Measurements from ENCODE around the gene MSGN1.
A peak's percentile ranks its signal among the peaks of the same experiment; 100 is the strongest.

MSGN1 gene

GRCh38 chr2:17792515-17792914, 23.7 kb upstream of the MSGN1 start:
- no peak for DNase-seq
- peaks cover 7% of the 10 kb centered on the region for H3K27me3 Mint-ChIP-seq (ENCODE audit: low read depth, poor library complexity)
- no peaks in the 10 kb centered on the region for H3K36me3 Mint-ChIP-seq (ENCODE audit: low read depth)
- no peak for TF ChIP-seq CTCF (IDR thresholded peaks at IDR 0.05)
- H3K4me1 Mint-ChIP-seq: peaks cover 76% of the 10 kb centered on the region
- H3K27ac Mint-ChIP-seq: peak overlapping the region; percentile 90
- no peak overlapping the region for H3K4me3 Mint-ChIP-seq
- no peaks in the 10 kb centered on the region for H3K9me3 Mint-ChIP-seq

GRCh38 chr2:17793296-17793695, 23.0 kb upstream of the MSGN1 start:
- peak overlapping the region; percentile 64 for H3K27ac Mint-ChIP-seq
- H3K4me1 Mint-ChIP-seq: peaks cover 75% of the 10 kb centered on the region
- no peak for TF ChIP-seq CTCF (IDR thresholded peaks at IDR 0.05)
- H3K36me3 Mint-ChIP-seq (ENCODE audit: low read depth): no peaks in the 10 kb centered on the region
- peaks cover 7% of the 10 kb centered on the region for H3K27me3 Mint-ChIP-seq (ENCODE audit: low read depth, poor library complexity)
- H3K9me3 Mint-ChIP-seq: no peaks in the 10 kb centered on the region
- peak overlapping the region; percentile 62 for H3K4me3 Mint-ChIP-seq
- DNase-seq: no peak

GRCh38 chr2:17793803-17794354, 22.4 kb upstream of the MSGN1 start:
- peak overlapping the region; percentile 64 for H3K27ac Mint-ChIP-seq
- no peak for TF ChIP-seq CTCF (IDR thresholded peaks at IDR 0.05)

GRCh38 chr2:17795309-17795708, 21.0 kb upstream of the MSGN1 start:
- Mint-ChIP-seq H3K4me1 (peaks cover 82% of the 10 kb centered on the region), H3K4me3 (no peak overlapping the region), H3K36me3 (ENCODE audit: low read depth) (no peaks in the 10 kb centered on the region), H3K9me3 (no peaks in the 10 kb centered on the region), H3K27me3 (ENCODE audit: low read depth, poor library complexity) (peaks cover 7% of the 10 kb centered on the region), H3K27ac (no peak overlapping the region)
- no peak for TF ChIP-seq CTCF (IDR thresholded peaks at IDR 0.05)
- DNase-seq: no peak

More at GRCh38 chr2:17793803-17794354, 22.4 kb upstream of the MSGN1 start:
- H3K36me3 Mint-ChIP-seq (ENCODE audit: low read depth): no peaks in the 10 kb centered on the region
- peaks cover 7% of the 10 kb centered on the region for H3K27me3 Mint-ChIP-seq (ENCODE audit: low read depth, poor library complexity)
- no peaks in the 10 kb centered on the region for H3K9me3 Mint-ChIP-seq
- no peak for DNase-seq
- peaks cover 73% of the 10 kb centered on the region for H3K4me1 Mint-ChIP-seq
- H3K4me3 Mint-ChIP-seq: peak overlapping the region; percentile 62

GRCh38 chr2:17798338-17798737, 17.9 kb upstream of the MSGN1 start:
- no peak overlapping the region for H3K4me3 Mint-ChIP-seq
- no peak for TF ChIP-seq CTCF (IDR thresholded peaks at IDR 0.05)
- peaks cover 5% of the 10 kb centered on the region for H3K27me3 Mint-ChIP-seq (ENCODE audit: low read depth, poor library complexity)
- no peaks in the 10 kb centered on the region for H3K9me3 Mint-ChIP-seq
- no peaks in the 10 kb centered on the region for H3K36me3 Mint-ChIP-seq (ENCODE audit: low read depth)
- H3K4me1 Mint-ChIP-seq: peaks cover 70% of the 10 kb centered on the region
- H3K27ac Mint-ChIP-seq: no peak overlapping the region
- no peak for DNase-seq

All from nephron progenitor cell (in vitro differentiated cells).